ENCODE measurements around the gene TPK1. TPM values are rescaled to one million over a fixed set of nuclear protein-coding genes. Genes with fewer than 3 reads are reported as not detected.

Gene TPK1
- total and polyA plus RNA-seq, 2 of the 8 experiments (the other 6 are each of a cell fraction or from before 2014, with no cell fraction given): 1.9 to 2.7 TPM

DNA sequence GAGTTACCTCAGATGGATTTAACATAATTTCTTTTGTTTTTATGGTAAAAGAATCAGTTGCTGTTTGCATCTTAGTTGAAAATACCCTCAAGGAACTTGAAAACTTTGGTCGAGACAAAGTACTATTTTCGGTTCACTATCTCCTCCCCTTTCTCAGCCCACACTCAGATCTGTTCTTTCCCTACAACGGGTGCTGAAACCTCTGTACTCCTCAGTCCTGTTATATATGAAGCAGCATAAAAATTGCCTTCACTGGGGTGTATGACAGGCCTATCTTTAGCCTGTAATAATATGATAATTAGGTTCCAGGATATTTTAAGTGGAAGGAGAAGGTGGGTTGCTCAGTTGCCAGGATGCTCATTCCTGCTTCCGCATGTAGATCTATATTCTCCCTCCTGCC lies 327.2 kb downstream of the TPK1 start:
- Histone ChIP-seq H2BK15ac (ENCODE audit: low read length) (no peak overlapping the region), H3K14ac (ENCODE audit: insufficient read length) (no peak overlapping the region), H3K36me3 (ENCODE audit: control insufficient read depth in 2 of 4, insufficient read depth in 4 of 4, low read length in 3 of 4) (no peaks in the 10 kb centered on the region), H4K5ac (ENCODE audit: insufficient read length, low read depth, low read length) (no peak overlapping the region), H4K8ac (ENCODE audit: extremely low read depth, insufficient read depth, low read length) (no peak overlapping the region), H3K27ac (ENCODE audit: low read depth, low read length) (no peak overlapping the region), H2AFZ (ENCODE audit: low read length) (no peak overlapping the region), H3K23ac (ENCODE audit: insufficient read length) (no peak overlapping the region), H3K27me3 (replicated peaks in 1 of 4; ENCODE audit: control insufficient read depth in 3 of 4, extremely low read depth in 1 of 4, insufficient read depth in 3 of 4, low read length in 3 of 4) (no peaks in the 10 kb centered on the region), H3K9ac (replicated peaks in 1 of 4; ENCODE audit: extremely low read depth in 1 of 4, low read depth in 3 of 4, low read length in 3 of 4) (no peak overlapping the region), H3K79me1 (ENCODE audit: low read depth, low read length) (no peaks in the 10 kb centered on the region), H2BK12ac (ENCODE audit: low read depth, low read length) (no peak overlapping the region), H2BK5ac (ENCODE audit: low read depth, low read length) (no peak overlapping the region), H3K9me3 (ENCODE audit: insufficient read depth in 2 of 2, low read depth in 1 of 2, low read length in 1 of 2) (no peaks in the 10 kb centered on the region), H3K4me2 (ENCODE audit: insufficient read depth in 1 of 2, low read depth in 2 of 2, low read length in 2 of 2) (no peak overlapping the region), H3K4me3 (ENCODE audit: extremely low read depth in 1 of 4, insufficient read depth in 2 of 4, low read depth in 3 of 4, low read length in 4 of 4) (no peak overlapping the region), H3K56ac (replicated peaks; ENCODE audit: insufficient read length, low read depth, low read length) (no peak overlapping the region), H2AK5ac (ENCODE audit: low read depth, low read length) (no peak overlapping the region), H3K18ac (ENCODE audit: extremely low read depth, low read length) (no peak overlapping the region), H4K20me1 (replicated peaks in 1 of 2; ENCODE audit: control insufficient read depth in 1 of 2, insufficient read depth in 2 of 2, low read length in 2 of 2) (no peaks in the 10 kb centered on the region), H3K23me2 (ENCODE audit: low read depth, low read length) (no peaks in the 10 kb centered on the region), H3K4ac (replicated peaks; ENCODE audit: insufficient read length, low read depth, low read length) (no peak overlapping the region), H4K91ac (replicated peaks; ENCODE audit: insufficient read length, low read length) (no peak overlapping the region), H3K4me1 (replicated peaks in 1 of 4; ENCODE audit: control insufficient read depth in 3 of 4, insufficient read depth in 4 of 4, low read length in 3 of 4) (no peaks in the 10 kb centered on the region), H3K79me2 (ENCODE audit: control insufficient read depth in 1 of 2, insufficient read depth in 2 of 2, low read length in 2 of 2) (no peaks in the 10 kb centered on the region), H2BK120ac (replicated peaks; ENCODE audit: low read depth, low read length) (no peak overlapping the region), H2BK20ac (ENCODE audit: low read length) (no peak overlapping the region)
- ChIA-PET CTCF (ENCODE audit: partially characterized antibody) (interaction anchor here (1.6 kb wide), 1 partner anchor 8 kb away, joined by 5 read pairs; no protein-coding TSS in a partner anchor), POLR2A (ENCODE audit: partially characterized antibody) (no interaction called here)
- DNase-seq (ENCODE audit: low read depth in 1 of 2, low spot score in 2 of 2): no peak
- 85% methylated on average over 4 of the region's 4 CpGs; no CpG with 5 or more reads in 1 of the 2 experiments for WGBS, 2 experiments (ENCODE audit: extremely low coverage in 1 of 2, insufficient coverage in 1 of 2, insufficient read length in 1 of 2, insufficient replicate concordance in 2 of 2, low coverage in 1 of 2, low lambda C conversion rate in 2 of 2, missing lambda C conversion rate in 1 of 2)
- no peak for TF ChIP-seq BCL11A (IDR thresholded peaks at IDR 0.05; ENCODE audit: low read depth in 2 of 2, low read length in 2 of 2)
- TF ChIP-seq GABPA (IDR thresholded peaks at IDR 0.05; ENCODE audit: borderline replicate concordance, insufficient read depth, low read length): no peak
- no peak for TF ChIP-seq TAF7 (optimal IDR thresholded peaks at IDR 0.05; ENCODE audit: borderline replicate concordance, low read depth, low read length)
- no peak for TF ChIP-seq JUND (IDR thresholded peaks at IDR 0.05; ENCODE audit: low read length)
- TF ChIP-seq KDM4A (IDR thresholded peaks at IDR 0.05; ENCODE audit: low read depth, low read length, severe bottlenecking): no peak
- TF ChIP-seq EP300 (IDR thresholded peaks at IDR 0.05; ENCODE audit: borderline replicate concordance in 1 of 2, low read depth in 2 of 2, low read length in 2 of 2): no peak
- no peak for TF ChIP-seq MAFK (IDR thresholded peaks at IDR 0.05; ENCODE audit: low read depth, low read length)
- TF ChIP-seq CTBP2 (IDR thresholded peaks at IDR 0.05; ENCODE audit: borderline replicate concordance, insufficient read depth, insufficient read length, low read length): no peak
- TF ChIP-seq HDAC6 (IDR thresholded peaks at IDR 0.05; ENCODE audit: low read depth, low read length): no peak
- FAIRE-seq: no peak

Measured in H1 (cell line).